ENCODE data around the gene C4BPA.

C4BPA gene

DNA sequence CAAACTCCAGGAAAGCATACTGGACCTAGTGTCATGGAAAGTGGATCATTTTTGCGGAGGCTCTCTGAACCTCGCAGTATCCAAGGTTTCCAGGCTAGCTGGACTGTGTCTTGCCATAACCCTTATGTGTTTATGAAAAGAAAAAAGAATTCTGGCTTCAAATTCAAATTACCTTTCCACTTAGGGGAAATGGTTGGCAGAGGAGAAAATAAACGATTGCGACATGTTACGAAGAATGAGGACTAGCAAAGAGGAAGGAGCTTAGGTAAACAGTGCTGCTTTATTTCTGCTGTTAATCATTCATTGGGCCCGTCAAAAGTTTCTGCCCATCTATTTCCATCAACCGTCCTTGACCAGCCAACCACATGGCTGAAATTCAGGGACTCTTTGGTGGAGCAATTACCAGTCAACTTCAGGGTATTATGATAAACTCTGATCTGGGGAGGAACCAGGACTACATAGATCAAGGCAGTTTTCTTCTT lies at the start of gene C4BPA:
C4BPA (plus strand) TSS at position 342 of the 482 bp plus-strand sequence. CDS start 8,793 bp downstream, outside the sequence.
- DNase-seq = no peak

- DNase-seq = no peak
Measured at GRCh38 chr1:207054491-207054890, 49.5 kb upstream of the C4BPA start.

- no peak for DNase-seq
Measured at GRCh38 chr1:207055386-207056001, 48.5 kb upstream of the C4BPA start.

- no peak for DNase-seq
Measured at GRCh38 chr1:207056673-207057072, 47.4 kb upstream of the C4BPA start.

GRCh38 chr1:207058252-207058651 lies 45.8 kb upstream of the C4BPA start:
- no peak for DNase-seq

DNA sequence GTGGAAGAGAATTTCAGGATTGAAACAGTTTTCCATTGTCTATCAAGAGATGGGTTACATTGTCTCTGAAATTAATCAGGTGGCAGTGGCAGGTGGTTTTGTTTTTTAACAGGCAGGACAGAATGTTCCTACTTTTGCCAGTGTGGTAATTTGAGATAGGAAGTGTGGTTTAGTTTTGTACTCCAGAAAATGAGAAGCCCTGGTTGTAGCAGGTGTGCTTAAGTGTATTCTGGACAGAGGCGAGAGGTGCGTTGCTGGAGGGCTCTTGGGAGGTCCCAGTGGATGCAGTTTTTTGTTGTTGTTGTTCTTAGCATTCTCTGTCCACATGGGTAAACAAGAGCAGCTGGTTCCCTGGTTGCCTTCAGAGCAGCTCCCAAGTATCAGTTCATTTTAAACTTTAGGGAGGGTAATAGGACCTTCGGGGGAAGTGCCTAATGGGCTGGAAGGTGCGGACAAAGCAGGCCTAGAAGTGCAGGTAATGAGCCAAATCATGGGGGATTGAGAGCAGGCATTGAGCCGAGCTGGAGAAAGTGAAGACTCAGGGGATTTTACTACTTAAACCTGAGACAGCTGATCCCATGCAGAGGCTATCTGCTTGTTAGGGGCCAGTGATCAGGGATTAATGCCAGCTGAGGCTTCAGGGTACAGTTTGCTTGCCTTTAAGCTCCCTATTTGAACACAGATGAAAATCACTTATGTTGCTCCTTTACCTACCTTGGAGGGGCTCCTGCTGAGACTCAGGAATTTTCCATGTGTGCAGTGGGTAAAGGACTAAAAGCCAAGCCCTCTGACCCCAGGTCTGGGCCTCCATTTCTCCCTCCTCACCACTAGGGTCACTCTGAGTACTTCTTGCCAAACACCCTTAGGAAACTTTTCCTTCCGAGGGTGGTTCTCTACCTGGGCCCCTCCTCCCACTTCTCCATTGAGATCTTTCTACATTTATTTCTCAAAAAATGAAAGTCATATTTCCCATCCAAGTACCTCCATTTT lies 44.9 kb upstream of the C4BPA start:
- DNase-seq = no peak

DNA sequence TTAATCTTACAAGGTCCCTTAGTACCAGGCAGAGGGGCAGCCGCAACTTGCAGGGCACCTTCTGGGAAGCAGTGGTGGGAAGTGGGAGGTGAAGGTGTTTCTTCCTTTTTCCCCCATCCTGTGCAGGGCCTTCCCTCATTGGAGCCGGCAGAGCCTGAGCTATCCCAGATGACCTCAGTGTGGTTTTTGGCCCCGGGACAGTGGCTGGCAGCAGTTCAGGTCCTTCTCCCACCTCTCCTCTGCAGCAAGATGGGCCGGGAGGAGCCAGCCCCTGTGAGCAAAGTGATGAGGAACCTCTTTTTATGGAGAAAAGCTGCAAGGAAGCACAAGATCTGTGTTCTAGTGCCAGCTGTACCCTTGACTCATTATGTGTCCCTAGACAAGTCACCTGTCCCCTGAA lies 44.2 kb upstream of the C4BPA start:
- no peak for DNase-seq

- DNase-seq = no peak
Measured at GRCh38 chr1:207060596-207060995, 43.4 kb upstream of the C4BPA start.

DNA sequence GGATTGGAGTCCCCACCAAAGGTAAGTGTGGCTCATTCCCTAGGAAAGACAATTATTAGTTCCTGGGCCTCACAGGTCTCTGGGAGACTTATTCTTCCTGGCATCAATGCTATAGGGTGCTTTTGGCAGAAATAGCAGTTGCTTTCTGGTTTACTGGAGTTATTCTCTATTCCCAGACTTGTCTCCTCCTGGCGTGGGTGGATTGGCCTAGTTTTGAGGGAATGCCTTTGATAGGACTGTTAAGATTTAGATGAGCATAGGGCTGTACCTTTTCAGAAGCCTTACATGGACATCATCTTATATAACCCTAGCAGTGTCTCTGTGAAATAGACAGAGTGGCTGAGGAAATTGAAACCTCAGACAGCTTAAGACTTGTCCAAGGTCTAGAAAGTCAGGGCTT lies 42.0 kb upstream of the C4BPA start:
- no peak for DNase-seq

GRCh38 chr1:207063014-207063413 lies 41.0 kb upstream of the C4BPA start:
- DNase-seq = no peak

DNA sequence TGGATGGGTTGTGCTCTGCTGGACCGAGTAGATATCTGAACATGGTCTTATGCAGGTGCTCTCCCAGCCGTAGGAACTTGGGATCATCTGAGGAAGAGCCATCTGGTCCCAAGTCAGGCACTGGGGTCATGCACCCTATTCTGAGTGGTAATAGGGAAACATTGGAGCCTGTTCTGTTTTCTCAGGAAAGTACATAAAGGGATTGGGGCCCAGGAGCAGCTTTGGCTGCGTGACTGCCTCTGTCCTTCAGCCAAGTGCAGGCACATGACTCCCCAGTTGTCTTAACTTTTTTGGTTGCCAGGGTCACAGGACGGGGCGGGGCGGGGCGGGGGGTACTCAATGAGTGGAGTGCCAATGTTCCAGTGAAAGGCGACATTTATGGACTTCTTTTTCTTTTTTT lies 39.5 kb upstream of the C4BPA start:
- no peak for DNase-seq

DNA sequence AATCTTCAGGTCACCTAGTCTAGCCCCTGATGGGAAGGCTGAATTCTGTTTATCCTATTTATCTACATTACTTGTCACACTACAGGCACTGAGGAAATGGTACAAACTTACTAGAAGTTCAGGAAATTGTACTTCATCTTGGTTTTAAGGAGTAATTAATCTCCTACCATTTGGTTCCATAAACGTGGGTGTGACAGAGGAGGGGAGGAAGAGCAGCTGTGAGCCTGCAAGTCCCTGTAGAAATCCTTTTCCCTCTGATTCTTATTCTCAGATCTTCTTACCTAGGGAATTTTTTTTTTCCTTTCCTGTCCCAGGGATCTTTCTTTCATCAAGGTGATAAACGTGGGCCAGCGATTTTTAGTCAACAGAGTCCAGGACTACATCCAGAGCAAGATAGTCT lies 36.8 kb upstream of the C4BPA start:
- no peak for DNase-seq

GRCh38 chr1:207067665-207068064 lies 36.4 kb upstream of the C4BPA start:
- no peak for DNase-seq

DNA sequence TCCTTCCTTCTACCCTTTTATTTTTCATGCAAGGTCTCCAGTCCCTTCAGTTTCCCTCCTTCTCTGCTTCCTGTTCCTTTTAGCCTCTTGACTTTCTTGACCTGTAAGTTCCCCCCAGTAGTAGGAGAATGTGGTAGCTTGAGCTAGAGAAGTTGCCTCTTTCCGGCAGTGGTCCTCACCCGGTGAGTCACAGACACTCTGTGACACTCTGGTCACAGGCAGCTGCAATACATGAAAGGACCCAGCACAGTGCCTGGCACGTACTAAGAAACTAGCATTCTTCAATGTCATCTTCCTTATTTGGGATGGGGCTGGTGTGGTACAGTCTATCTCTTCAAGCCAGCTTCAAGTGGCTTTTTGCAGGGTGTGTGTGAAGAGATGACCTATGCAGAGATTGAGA lies 35.0 kb upstream of the C4BPA start:
- DNase-seq = no peak

- DNase-seq = no peak
Measured at GRCh38 chr1:207069858-207070506, 34.1 kb upstream of the C4BPA start.

DNA sequence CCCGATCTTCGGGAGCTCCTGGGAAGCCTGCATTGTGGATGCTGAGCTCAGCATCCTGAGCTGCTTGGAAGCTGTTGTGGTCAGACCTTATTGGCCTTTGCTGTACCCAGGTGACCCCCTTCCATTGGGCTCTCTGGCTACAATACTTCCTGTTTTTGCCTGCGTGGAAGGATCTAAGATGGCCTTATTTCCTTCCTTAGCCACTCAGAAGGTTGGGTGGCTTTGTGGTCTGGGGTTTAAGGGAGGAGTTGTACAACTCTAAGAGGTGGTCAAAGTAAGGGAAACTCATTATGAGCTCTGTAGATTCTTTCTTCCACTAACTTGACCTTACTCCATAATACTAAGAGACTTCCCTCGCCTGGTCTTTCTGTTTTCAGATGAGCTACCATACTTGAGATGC lies 33.2 kb upstream of the C4BPA start:
- no peak for DNase-seq

DNA sequence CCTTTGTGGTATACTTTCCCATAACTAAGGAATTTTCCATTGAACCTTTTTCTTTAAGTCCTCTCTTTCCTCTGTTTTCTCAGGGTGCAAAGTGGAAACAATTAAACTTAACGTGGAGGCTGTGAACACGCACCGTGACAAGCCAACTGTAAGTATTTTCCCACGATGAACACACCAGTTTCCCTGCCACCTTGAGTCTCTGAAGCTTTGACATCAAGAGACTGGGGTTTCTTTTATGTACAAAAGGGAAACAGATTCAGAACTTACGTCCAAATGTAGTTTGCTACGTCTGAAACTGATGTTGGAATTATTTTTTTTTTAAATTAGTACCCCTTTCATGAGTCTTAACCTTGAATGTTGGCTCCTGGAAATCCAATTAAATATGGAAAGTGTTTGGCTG lies 32.6 kb upstream of the C4BPA start:
- no peak for DNase-seq

DNA sequence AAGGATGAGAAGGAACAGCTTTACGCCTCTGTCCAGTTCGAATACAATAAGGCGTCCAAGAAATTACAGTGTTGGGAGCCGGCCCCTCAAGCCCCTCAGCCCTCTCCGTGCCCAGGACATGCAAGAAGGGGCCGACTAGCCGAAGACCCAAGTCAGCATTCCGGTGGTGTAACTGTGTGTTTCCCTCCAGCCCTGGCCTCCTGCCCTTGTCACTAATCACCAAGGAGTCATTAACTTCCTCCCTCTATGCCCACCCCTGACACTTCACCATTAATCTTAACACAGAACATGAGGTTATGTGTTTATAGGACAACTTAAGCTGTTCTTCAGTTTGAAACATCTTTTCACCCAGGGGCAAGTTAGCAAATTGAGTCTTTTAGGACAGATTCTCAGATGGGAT lies 31.8 kb upstream of the C4BPA start:
- DNase-seq = no peak

GRCh38 chr1:207073906-207074820 lies 29.9 kb upstream of the C4BPA start:
- no peak for DNase-seq

DNA sequence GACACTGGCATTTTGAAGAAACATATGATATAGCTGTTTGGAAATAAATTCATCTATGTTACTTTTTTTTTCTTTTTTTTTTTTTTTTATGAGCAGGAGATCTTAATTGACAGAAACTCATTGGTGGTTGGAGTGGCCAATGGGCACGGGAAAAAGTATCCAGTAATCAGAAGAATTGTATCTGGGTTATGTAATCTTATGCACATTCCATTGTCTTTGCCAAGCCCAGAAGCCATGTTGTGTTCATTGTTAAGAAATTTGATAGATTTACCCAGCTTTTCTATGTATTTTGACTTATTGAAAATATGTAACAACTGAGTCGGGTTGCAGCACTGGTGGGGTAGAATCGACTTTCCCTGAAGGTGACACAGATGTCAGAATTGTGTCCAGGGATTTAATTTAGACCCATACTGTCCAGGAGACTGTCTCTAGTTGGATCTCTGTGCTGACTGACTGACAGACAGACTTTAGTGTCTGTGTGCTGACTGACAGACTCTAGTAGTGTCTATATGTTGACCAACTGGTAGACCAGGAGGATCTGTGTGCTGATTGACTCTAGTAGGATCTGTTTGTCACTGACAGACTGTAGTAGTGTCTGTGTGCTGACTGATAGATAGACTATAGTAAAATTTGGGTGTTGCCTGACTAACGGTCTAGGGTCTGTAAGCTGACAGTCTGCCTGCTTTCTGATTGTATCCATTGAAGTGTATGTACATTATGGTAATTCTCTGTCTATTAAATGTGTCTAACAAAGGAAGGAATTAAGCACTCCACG lies 27.7 kb upstream of the C4BPA start:
- DNase-seq = no peak

- no peak for DNase-seq
Measured at GRCh38 chr1:207077012-207077411, 27.0 kb upstream of the C4BPA start.
